Measurements from ENCODE around the gene MRI1. TPM values are rescaled to one million over a fixed set of nuclear protein-coding genes. Genes with fewer than 3 reads are reported as not detected.

MRI1 gene
- total and polyA plus RNA-seq, 10 of the 15 experiments (the other 5 are each of a cell fraction or from before 2014, with no cell fraction given) = 5.4 to 50.3 (median 28.3) TPM

DNA sequence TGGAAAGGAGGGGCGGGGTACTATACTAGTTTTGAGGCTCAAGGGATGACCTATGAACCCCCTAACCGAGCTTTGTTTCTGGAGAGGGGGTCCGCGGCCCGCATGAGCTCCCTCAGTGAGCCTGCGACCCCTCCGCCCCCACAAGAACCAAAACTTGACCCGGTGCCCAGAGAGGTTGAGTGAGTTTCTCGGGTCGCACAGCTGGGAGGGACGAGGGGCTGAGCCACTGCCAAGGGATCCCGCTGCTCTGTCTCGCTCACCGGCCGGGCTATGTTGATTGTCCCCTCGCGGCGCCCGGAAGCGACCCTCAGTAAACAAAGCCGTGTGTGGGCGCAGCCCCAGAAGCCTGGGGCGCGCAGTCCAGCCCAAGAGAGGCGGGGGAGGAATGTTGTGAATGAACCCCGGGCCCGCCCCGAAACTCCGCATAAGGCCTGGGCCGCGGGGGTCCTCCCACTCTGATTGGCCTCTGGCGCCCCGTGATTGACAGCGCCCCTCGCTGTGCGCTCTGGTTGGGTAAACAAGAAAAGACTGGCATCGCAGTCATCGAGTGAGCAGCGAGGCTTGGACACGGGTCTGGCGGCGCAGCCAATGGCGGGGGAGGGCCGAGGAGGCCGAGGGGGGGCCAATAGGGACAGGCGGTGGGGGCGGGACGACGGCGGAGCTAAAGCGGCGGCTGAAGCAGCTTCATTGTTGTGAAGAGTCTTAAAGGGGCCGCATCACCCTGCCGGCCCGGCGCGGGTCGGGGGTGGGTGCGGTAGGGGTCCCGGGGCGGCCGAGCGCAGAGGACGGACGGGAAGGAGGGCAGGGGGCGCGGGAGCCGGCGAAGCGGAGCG is 30.7 kb downstream of the MRI1 start, which contains the start of gene ZSWIM4:
TSS of gene ZSWIM4 (plus strand) at position 687 of the 833 bp plus-strand sequence. CDS start 206 bp downstream, outside the sequence.
- ChIA-PET POLR2A (interaction anchor here (0.7 to 5.1 kb wide), 11 partner anchors 11 to 615 kb away, joined by 3 to 37 read pairs (median 7); partner anchors contain the start of gene C19orf53), CTCF (interaction anchor here (0.6 to 8.0 kb wide), 6 partner anchors 11 to 87 kb away, joined by 3 to 63 read pairs (median 4); no protein-coding TSS in a partner anchor), RAD21 (ENCODE audit: unreplicated experiment) (interaction anchor here (0.5 to 5.6 kb wide), 11 partner anchors 9 to 71 kb away, joined by 3 to 59 read pairs (median 4); partner anchors contain the start of gene C19orf53), SMC1A (ENCODE audit: uncharacterized antibody, unreplicated experiment) (interaction anchor here (0.6 to 5.6 kb wide), 7 partner anchors 11 to 66 kb away, joined by 3 to 33 read pairs (median 4); partner anchors contain the start of gene C19orf53)
- H3K9me3 ChIP-seq (replicated peaks; ENCODE audit: control insufficient read depth, insufficient read depth, low read length) = no peaks in the 10 kb centered on the region
- intact Hi-C loops (cut with micrococcal nuclease; ENCODE audit: unreplicated experiment) = loop anchor here (5.0 kb wide), 1 partner anchor 42 kb away; no protein-coding TSS in a partner anchor
- ATAC-seq = peak; percentile 97
- H3K4me3 ChIP-seq = peak within 1 kb of the TSS; percentile 75
- in situ Hi-C loops (cut with MboI) = no loop called here
- no peaks in the 10 kb centered on the region for H3K27me3 ChIP-seq (replicated peaks in 1 of 2; ENCODE audit: control insufficient read depth in 2 of 2, insufficient read depth in 2 of 2, low read length in 1 of 2)
- H4K20me1 ChIP-seq (ENCODE audit: control insufficient read depth, insufficient read depth) = no peaks in the 10 kb centered on the region
- FAIRE-seq = peak; percentile 52
- H3K79me2 ChIP-seq (ENCODE audit: control insufficient read depth, insufficient read depth, low read length) = peaks cover 12% of the 10 kb centered on the region
- no peaks in the 10 kb centered on the region for H3K36me3 ChIP-seq (ENCODE audit: control insufficient read depth in 2 of 2, insufficient read depth in 2 of 2, low read length in 1 of 2)
- peak within 1 kb of the TSS; percentile 77 for H3K9ac ChIP-seq (ENCODE audit: control insufficient read depth, insufficient read depth, low read length)
- under 1% methylated on average over 70 of the region's 71 CpGs for WGBS (ENCODE audit: insufficient coverage, insufficient replicate concordance, low lambda C conversion rate, missing lambda C conversion rate)
- peaks cover 16% of the 10 kb centered on the region for H3K4me1 ChIP-seq (ENCODE audit: control insufficient read depth, insufficient read depth, low read length)
- BruUV-seq (replicated peaks) = TSS peak; percentile 95
- peak within 1 kb of the TSS; percentile 98 for H3K4me2 ChIP-seq (ENCODE audit: control insufficient read depth, insufficient read depth)
- H2AFZ ChIP-seq (ENCODE audit: control insufficient read depth, low read depth, low read length) = peak within 1 kb of the TSS; percentile 94
- peak; percentile 95 for DNase-seq (ENCODE audit: low read depth, low spot score)
- peak within 1 kb of the TSS; percentile 84 for H3K27ac ChIP-seq (ENCODE audit: control insufficient read depth, insufficient read depth)
- no peak for TF ChIP-seq USF1 (IDR thresholded peaks at IDR 0.05; ENCODE audit: borderline replicate concordance, extremely low read length, insufficient read depth, low read depth, low read length)
- TF ChIP-seq, protein P1, sequence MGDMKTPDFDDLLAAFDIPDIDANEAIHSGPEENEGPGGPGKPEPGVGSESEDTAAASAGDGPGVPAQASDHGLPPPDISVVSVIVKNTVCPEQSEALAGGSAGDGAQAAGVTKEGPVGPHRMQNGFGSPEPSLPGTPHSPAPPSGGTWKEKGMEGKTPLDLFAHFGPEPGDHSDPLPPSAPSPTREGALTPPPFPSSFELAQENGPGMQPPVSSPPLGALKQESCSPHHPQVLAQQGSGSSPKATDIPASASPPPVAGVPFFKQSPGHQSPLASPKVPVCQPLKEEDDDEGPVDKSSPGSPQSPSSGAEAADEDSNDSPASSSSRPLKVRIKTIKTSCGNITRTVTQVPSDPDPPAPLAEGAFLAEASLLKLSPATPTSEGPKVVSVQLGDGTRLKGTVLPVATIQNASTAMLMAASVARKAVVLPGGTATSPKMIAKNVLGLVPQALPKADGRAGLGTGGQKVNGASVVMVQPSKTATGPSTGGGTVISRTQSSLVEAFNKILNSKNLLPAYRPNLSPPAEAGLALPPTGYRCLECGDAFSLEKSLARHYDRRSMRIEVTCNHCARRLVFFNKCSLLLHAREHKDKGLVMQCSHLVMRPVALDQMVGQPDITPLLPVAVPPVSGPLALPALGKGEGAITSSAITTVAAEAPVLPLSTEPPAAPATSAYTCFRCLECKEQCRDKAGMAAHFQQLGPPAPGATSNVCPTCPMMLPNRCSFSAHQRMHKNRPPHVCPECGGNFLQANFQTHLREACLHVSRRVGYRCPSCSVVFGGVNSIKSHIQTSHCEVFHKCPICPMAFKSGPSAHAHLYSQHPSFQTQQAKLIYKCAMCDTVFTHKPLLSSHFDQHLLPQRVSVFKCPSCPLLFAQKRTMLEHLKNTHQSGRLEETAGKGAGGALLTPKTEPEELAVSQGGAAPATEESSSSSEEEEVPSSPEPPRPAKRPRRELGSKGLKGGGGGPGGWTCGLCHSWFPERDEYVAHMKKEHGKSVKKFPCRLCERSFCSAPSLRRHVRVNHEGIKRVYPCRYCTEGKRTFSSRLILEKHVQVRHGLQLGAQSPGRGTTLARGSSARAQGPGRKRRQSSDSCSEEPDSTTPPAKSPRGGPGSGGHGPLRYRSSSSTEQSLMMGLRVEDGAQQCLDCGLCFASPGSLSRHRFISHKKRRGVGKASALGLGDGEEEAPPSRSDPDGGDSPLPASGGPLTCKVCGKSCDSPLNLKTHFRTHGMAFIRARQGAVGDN (IDR thresholded peaks at IDR 0.05) = 0 out of 2 replicates have a peak, but pooled peaks have one; percentile 21
- TF ChIP-seq FOXK2 (IDR thresholded peaks at IDR 0.05) = peak; percentile 67
- peak; percentile 41; the same call in 1 of the 2 replicates for TF ChIP-seq HDGF (IDR thresholded peaks at IDR 0.05)
- TF ChIP-seq NR2C1 (IDR thresholded peaks at IDR 0.05) = no peak
- TF ChIP-seq KAT2A (conservative IDR thresholded peaks at IDR 0.05; ENCODE audit: control insufficient read depth, low read depth, low read length) = no peak
- TF ChIP-seq BCLAF1 (IDR thresholded peaks at IDR 0.05) = no peak
- TF ChIP-seq MTA2 (IDR thresholded peaks at IDR 0.05; ENCODE audit: low read depth) = peak; percentile 7; the same call in 1 of the 2 replicates
- peak; percentile 67; the same call in 1 of the 2 replicates for TF ChIP-seq RB1 (IDR thresholded peaks at IDR 0.05; ENCODE audit: borderline replicate concordance)
- TF ChIP-seq CREM (IDR thresholded peaks at IDR 0.05; ENCODE audit: low read depth) = peak; percentile 75
- no peak for TF ChIP-seq HCFC1 (IDR thresholded peaks at IDR 0.05; ENCODE audit: low read length)
- peak; percentile 100 for TF ChIP-seq DPF2 (IDR thresholded peaks at IDR 0.05)
- TF ChIP-seq SP1 (IDR thresholded peaks at IDR 0.05; ENCODE audit: low read depth, low read length) = peak; percentile 99
